Subcutaneous abdominal adipose tissue (tissue), 5 donors: ENCODE data around the gene PLAGL1.
"Not testable (repeated sequence)": the region's sequence is repeated elsewhere in the genome, so short reads cannot be mapped to it uniquely, and the experiment has no call there.

Experiments
- H3K27ac ChIP-seq: one replicate; pipeline ENCODE4 v1.7.0; 2013; ENCODE audit warnings: low read depth, mild to moderate bottlenecking, inconsistent platforms, low read length, moderate library complexity
- H3K27me3 ChIP-seq, 5 donors: one replicate each; pipeline ENCODE4 v1.7.0; 2013; ENCODE audit warnings: low read length in 5 of 5, inconsistent platforms in 1 of 5; ENCODE audit not compliant: control insufficient read depth in 5 of 5, insufficient read depth in 4 of 5
- H3K36me3 ChIP-seq, 5 donors: one replicate each; pipeline ENCODE4 v1.7.0; 2013; ENCODE audit warnings: low read length in 5 of 5; ENCODE audit not compliant: control insufficient read depth in 5 of 5, insufficient read depth in 5 of 5
- H3K4me1 ChIP-seq, 5 donors: one replicate each; pipeline ENCODE4 v1.7.0; 2013; ENCODE audit warnings: low read length in 5 of 5, mild to moderate bottlenecking in 3 of 5, moderate library complexity in 1 of 5; ENCODE audit not compliant: control insufficient read depth in 5 of 5, insufficient read depth in 5 of 5
- H3K4me3 ChIP-seq, 5 donors: one replicate each; pipeline ENCODE4 v1.7.0; 2013; ENCODE audit warnings: low read length in 5 of 5, low read depth in 1 of 5
- H3K9ac ChIP-seq, 5 donors: one replicate each; pipeline ENCODE4 v1.7.0; 2013; ENCODE audit warnings: low read length in 5 of 5, mild to moderate bottlenecking in 4 of 5, moderate library complexity in 3 of 5
- H3K9me3 ChIP-seq, 5 donors: one replicate each; pipeline ENCODE4 v1.7.0; 2013; ENCODE audit warnings: low read length in 5 of 5; ENCODE audit not compliant: control insufficient read depth in 5 of 5
- donor health status: healthy.
- donor health status: healthy.
- donor health status: healthy.
- donor health status: healthy.
- donor health status: healthy.

Gene PLAGL1

GRCh38 chr6:144012534-144012933 lies 4.5 kb upstream of the PLAGL1 start:
- no peaks in the 10 kb centered on the region for H3K9me3 ChIP-seq
- H3K9ac ChIP-seq = peak overlapping the region in 1 of 5 donors; percentile 25
- peaks cover 2 to 13% (median 9%) of the 10 kb centered on the region in 5 donors for H3K4me1 ChIP-seq
- no peaks in the 10 kb centered on the region for H3K36me3 ChIP-seq
- H3K4me3 ChIP-seq = no peak overlapping the region
- H3K27me3 ChIP-seq = no peaks in the 10 kb centered on the region
- peak overlapping the region; percentile 55 for H3K27ac ChIP-seq

- H3K4me1 ChIP-seq = peaks cover 2 to 13% (median 13%) of the 10 kb centered on the region in 5 donors
- not testable (repeated sequence) for H3K27me3 ChIP-seq
Observed at GRCh38 chr6:144009628-144010027, 1.6 kb upstream of the PLAGL1 start.

GRCh38 chr6:144008846-144009245 lies 787 bp upstream of the PLAGL1 start:
- peaks cover 2 to 13% (median 13%) of the 10 kb centered on the region in 5 donors for H3K4me1 ChIP-seq
- peak overlapping the region; percentile 61 for H3K27ac ChIP-seq
- peak overlapping the region in 3 of 5 donors; percentile 25 to 73 (median 73) for H3K9ac ChIP-seq
- H3K9me3 ChIP-seq = no peaks in the 10 kb centered on the region
- H3K36me3 ChIP-seq = no peaks in the 10 kb centered on the region
- H3K27me3 ChIP-seq = no peaks in the 10 kb centered on the region
- peak overlapping the region; percentile 53 to 74 (median 63) for H3K4me3 ChIP-seq

More at GRCh38 chr6:144009628-144010027, 1.6 kb upstream of the PLAGL1 start:
- H3K9ac ChIP-seq, H3K4me3 ChIP-seq, H3K27ac ChIP-seq, H3K36me3 ChIP-seq, H3K9me3 ChIP-seq: not testable (repeated sequence)

- peak overlapping the region; percentile 63 to 74 (median 68) for H3K4me3 ChIP-seq
- no peaks in the 10 kb centered on the region for H3K36me3 ChIP-seq
- peak overlapping the region; percentile 61 for H3K27ac ChIP-seq
- H3K9ac ChIP-seq = peak overlapping the region; percentile 59 to 74 (median 73)
- no peaks in the 10 kb centered on the region for H3K9me3 ChIP-seq
- no peaks in the 10 kb centered on the region for H3K27me3 ChIP-seq
- H3K4me1 ChIP-seq = peaks cover 0 to 8% (median 4%) of the 10 kb centered on the region in 5 donors
Observed at GRCh38 chr6:144007478-144008119, 460 bp downstream of the PLAGL1 start.

- H3K9me3 ChIP-seq = peaks cover 0 to 4% (median 0%) of the 10 kb centered on the region in 5 donors
- peaks cover 0 to 8% (median 3%) of the 10 kb centered on the region in 5 donors for H3K4me1 ChIP-seq
- no peaks in the 10 kb centered on the region for H3K27me3 ChIP-seq
- peak overlapping the region; percentile 59 to 74 (median 73) for H3K9ac ChIP-seq
- H3K36me3 ChIP-seq = no peaks in the 10 kb centered on the region
- H3K4me3 ChIP-seq = peak overlapping the region; percentile 63 to 74 (median 68)
- H3K27ac ChIP-seq = peak overlapping the region; percentile 61
Observed at GRCh38 chr6:144006736-144007477, 1.2 kb downstream of the PLAGL1 start.

- H3K4me1 ChIP-seq = no peaks in the 10 kb centered on the region
- peaks cover 0 to 12% (median 2%) of the 10 kb centered on the region in 5 donors for H3K9me3 ChIP-seq
- no peak overlapping the region for H3K4me3 ChIP-seq
- H3K27me3 ChIP-seq = no peaks in the 10 kb centered on the region
- no peak overlapping the region for H3K9ac ChIP-seq
- no peak overlapping the region for H3K27ac ChIP-seq
- no peaks in the 10 kb centered on the region for H3K36me3 ChIP-seq
Observed at GRCh38 chr6:143999406-143999805, 8.7 kb downstream of the PLAGL1 start.

GRCh38 chr6:143998686-143999085 lies 9.4 kb downstream of the PLAGL1 start:
- no peaks in the 10 kb centered on the region for H3K36me3 ChIP-seq
- H3K9me3 ChIP-seq = peaks cover 0 to 12% (median 2%) of the 10 kb centered on the region in 5 donors
- no peak overlapping the region for H3K9ac ChIP-seq
- H3K27me3 ChIP-seq = no peaks in the 10 kb centered on the region
- no peak overlapping the region for H3K27ac ChIP-seq
- H3K4me1 ChIP-seq = no peaks in the 10 kb centered on the region
- no peak overlapping the region for H3K4me3 ChIP-seq

- Histone ChIP-seq H3K36me3 (no peaks in the 10 kb centered on the region), H3K27me3 (no peaks in the 10 kb centered on the region), H3K9me3 (peaks cover 0 to under 1% (median 0%) of the 10 kb centered on the region in 5 donors), H3K4me1 (no peaks in the 10 kb centered on the region), H3K27ac (no peak overlapping the region), H3K9ac (no peak overlapping the region), H3K4me3 (no peak overlapping the region)
Observed at GRCh38 chr6:143993965-143994646, 14.0 kb downstream of the PLAGL1 start.

- H3K4me1 ChIP-seq = no peaks in the 10 kb centered on the region
- no peaks in the 10 kb centered on the region for H3K36me3 ChIP-seq
- H3K9me3 ChIP-seq = peaks cover 0 to 5% (median 0%) of the 10 kb centered on the region in 5 donors
- no peaks in the 10 kb centered on the region for H3K27me3 ChIP-seq
- no peak overlapping the region for H3K27ac ChIP-seq
- no peak overlapping the region for H3K9ac ChIP-seq
- no peak overlapping the region for H3K4me3 ChIP-seq
Observed at GRCh38 chr6:143992285-143992684, 15.8 kb downstream of the PLAGL1 start.
